Measurements from ENCODE around the gene WASF2. TPM values are rescaled to one million over a fixed set of nuclear protein-coding genes. Genes with fewer than 3 reads are reported as not detected.
"Not testable (repeated sequence)": the region's sequence is repeated elsewhere in the genome, so short reads cannot be mapped to it uniquely, and the experiment has no call there.

WASF2 gene
- total RNA-seq, 4 donors from 2014 or later = 74.7 to 107 (median 79.8) TPM

DNA sequence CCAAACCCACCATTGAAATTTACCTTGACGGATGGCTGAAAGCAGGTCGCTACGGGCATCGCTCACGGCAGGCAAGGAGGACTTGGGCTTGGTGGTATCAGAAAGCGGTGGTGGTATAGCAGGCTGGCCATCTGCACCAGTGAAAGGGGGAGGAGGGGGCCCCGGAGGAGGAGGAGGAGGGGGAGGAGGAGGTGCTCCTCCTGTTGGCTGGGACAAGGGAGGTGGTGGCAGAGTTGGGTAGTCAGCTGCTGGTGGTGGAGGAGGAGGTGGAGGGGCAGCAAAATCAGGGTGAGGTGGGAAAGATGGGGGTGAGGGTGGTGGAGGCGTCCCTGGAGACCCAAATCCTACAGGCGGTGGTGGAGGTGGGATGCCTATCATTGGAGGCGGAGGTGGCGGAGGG is 80.3 kb downstream of the WASF2 start:
- ATAC-seq = no peak
- WGBS, 2 donors (ENCODE audit: low coverage in 1 of 2) = 92 to 95% methylated on average over 2 to 4 of the region's 11 CpGs

DNA sequence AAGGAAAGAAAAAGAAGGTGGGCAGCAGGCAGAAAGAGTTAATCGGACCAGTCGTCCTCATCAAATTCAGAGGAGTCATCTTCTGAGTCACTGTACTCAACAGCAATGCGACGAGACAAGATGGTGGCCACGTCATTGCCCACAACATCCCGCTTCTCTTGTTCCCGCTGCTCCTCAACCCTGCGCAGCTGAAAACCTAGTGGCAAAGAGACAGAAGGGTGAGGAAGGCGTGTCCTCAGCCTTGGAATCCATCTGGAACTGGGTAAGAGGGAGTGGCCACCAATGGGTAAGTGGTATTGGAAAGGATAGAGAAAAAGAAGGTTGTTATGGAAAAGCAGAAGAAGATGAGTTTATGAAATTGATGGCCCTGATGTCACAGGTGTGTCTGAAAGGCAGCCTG is 81.8 kb downstream of the WASF2 start:
- TF ChIP-seq POLR2AphosphoS5 (IDR thresholded peaks at IDR 0.05) = no peak
- TF ChIP-seq POLR2A (IDR thresholded peaks at IDR 0.05) = no peak
- TF ChIP-seq EP300 (IDR thresholded peaks at IDR 0.05) = no peak
- TF ChIP-seq, protein P1, sequence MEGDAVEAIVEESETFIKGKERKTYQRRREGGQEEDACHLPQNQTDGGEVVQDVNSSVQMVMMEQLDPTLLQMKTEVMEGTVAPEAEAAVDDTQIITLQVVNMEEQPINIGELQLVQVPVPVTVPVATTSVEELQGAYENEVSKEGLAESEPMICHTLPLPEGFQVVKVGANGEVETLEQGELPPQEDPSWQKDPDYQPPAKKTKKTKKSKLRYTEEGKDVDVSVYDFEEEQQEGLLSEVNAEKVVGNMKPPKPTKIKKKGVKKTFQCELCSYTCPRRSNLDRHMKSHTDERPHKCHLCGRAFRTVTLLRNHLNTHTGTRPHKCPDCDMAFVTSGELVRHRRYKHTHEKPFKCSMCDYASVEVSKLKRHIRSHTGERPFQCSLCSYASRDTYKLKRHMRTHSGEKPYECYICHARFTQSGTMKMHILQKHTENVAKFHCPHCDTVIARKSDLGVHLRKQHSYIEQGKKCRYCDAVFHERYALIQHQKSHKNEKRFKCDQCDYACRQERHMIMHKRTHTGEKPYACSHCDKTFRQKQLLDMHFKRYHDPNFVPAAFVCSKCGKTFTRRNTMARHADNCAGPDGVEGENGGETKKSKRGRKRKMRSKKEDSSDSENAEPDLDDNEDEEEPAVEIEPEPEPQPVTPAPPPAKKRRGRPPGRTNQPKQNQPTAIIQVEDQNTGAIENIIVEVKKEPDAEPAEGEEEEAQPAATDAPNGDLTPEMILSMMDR (IDR thresholded peaks at IDR 0.05) = no peak
- 80 to 91% methylated on average over 1 to 9 of the region's 9 CpGs for WGBS, 2 donors (ENCODE audit: low coverage in 1 of 2)
- Histone ChIP-seq H3K4me1 (peaks cover 0 to 49% (median 34%) of the 10 kb centered on the region in 3 donors), H3K36me3 (peaks cover 9 to 73% of the 10 kb centered on the region in 2 donors), H3K4me3 (no peak overlapping the region), H3K9me3 (no peaks in the 10 kb centered on the region), H3K27ac (no peak overlapping the region), H3K27me3 (no peaks in the 10 kb centered on the region)
- no peak for ATAC-seq

More for the DNA sequence above, 80.3 kb downstream of the WASF2 start:
- TF ChIP-seq, protein P1 (IDR thresholded peaks at IDR 0.05) = no peak
- TF ChIP-seq POLR2A (IDR thresholded peaks at IDR 0.05) (no peak), POLR2AphosphoS5 (IDR thresholded peaks at IDR 0.05) (no peak), EP300 (IDR thresholded peaks at IDR 0.05) (no peak)
- Histone ChIP-seq H3K36me3 (peaks cover 12 to 88% of the 10 kb centered on the region in 2 donors), H3K27ac (no peak overlapping the region), H3K4me3 (no peak overlapping the region), H3K27me3 (no peaks in the 10 kb centered on the region), H3K9me3 (no peaks in the 10 kb centered on the region), H3K4me1 (peaks cover 0 to 39% (median 21%) of the 10 kb centered on the region in 3 donors)

DNA sequence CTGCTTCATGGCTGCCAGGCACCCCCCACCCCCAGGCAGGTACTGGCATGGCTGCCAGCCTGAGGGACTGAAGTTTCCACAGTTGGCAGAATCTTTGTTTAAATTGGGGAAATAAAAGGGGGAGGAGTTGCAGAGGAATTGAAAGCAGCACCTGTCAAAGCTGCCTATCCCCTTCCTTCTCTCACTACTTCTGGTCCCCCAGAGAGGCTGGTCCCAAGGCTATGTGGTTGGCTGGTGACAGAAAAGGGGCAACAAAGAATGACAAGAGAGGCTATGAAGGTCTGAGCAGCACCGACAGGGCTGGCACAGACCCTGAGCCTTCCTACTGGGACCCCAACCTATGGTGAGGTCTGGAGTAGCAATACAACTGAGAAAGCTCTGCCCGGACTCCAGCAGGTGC is 83.2 kb downstream of the WASF2 start:
- H3K9me3 ChIP-seq, H3K27me3 ChIP-seq, H3K4me3 ChIP-seq, ATAC-seq: not testable (repeated sequence)
- peaks cover 3 to 56% (median 46%) of the 10 kb centered on the region in 3 donors for H3K4me1 ChIP-seq
- H3K27ac ChIP-seq = peak overlapping the region in 3 of 4 donors; percentile 63 to 85 (median 81)
- H3K36me3 ChIP-seq = peaks cover 4 to 59% of the 10 kb centered on the region in 2 donors
- WGBS, 2 donors (ENCODE audit: low coverage in 1 of 2) = 100% methylated on average over 1 of the region's 2 CpGs; no CpG with 5 or more reads in 1 of the 2 donors

DNA sequence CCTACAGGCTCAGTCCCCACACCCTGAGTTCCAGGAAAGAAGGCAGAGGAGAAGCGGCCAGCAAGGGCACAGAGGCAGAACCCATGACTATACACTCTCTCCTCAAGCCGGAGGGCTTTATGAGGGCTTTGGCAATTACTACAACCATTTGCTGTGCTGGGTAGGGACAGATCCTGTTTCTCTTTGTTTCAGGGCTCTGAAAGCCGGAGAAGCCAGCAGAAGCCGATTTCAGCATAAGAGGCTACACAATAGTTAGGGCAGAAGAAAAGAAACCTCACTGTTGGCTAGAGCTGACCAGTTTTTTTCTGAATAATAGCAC is 83.6 kb downstream of the WASF2 start:
- Histone ChIP-seq H3K27me3 (no peaks in the 10 kb centered on the region), H3K36me3 (peaks cover 4 to 54% of the 10 kb centered on the region in 2 donors)

DNA sequence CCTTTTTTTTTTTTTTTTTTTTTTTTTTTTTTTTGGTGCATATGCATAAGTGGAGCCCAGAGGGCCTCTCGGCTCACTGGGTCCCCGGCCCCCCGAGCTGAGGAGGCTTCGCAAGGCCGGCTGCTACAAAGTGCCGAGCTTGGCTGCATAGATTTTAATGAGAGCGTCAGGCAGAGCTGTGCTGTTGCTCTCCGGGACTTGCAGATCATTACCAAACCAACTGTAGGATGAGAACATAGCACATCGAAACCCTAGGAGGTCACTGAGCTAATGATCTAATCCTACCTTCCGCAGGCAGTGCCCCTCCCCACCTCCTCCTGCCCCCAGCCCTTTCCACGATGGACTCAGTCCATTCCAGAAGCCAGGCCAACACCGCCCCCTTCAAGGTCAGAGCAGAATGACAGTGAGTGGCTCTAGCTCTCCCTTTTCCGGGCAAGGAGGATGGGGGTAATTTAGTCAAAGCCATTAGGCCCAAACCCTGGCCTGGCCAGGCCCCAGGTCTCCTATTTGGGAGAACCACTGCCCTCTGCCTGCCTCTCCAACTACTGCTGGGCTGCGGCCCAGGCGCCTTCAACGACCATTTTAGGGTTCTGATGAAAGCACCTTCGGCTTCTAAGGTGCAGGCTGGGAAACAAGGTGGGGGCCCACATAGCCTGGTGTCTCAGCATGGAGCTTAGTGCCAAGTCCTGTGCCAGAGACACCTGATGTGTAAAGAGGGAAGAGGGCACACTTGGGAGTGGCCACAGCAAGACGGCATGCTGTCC is 84.2 kb downstream of the WASF2 start:
- Histone ChIP-seq H3K27ac (peak overlapping the region; percentile 5 to 85 (median 72)), H3K36me3 (peaks cover 0 to 49% of the 10 kb centered on the region in 2 donors), H3K4me1 (peaks cover 3 to 66% (median 46%) of the 10 kb centered on the region in 3 donors)
- WGBS, 2 donors (ENCODE audit: low coverage in 1 of 2) = 57% methylated on average over 1 of the region's 18 CpGs; no CpG with 5 or more reads in 1 of the 2 donors
- TF ChIP-seq, protein P1 (IDR thresholded peaks at IDR 0.05) = peak in 2 of 4 experiments; percentile 10 to 37
- not testable (repeated sequence) for ATAC-seq, H3K9me3 ChIP-seq, H3K27me3 ChIP-seq, H3K4me3 ChIP-seq

More for the DNA sequence above, 83.6 kb downstream of the WASF2 start:
- H3K4me3 ChIP-seq = no peak overlapping the region
- ATAC-seq = no peak
- no peaks in the 10 kb centered on the region for H3K9me3 ChIP-seq
- TF ChIP-seq, protein P1 (IDR thresholded peaks at IDR 0.05) = no peak
- TF ChIP-seq EP300 (IDR thresholded peaks at IDR 0.05) (no peak), POLR2A (IDR thresholded peaks at IDR 0.05) (no peak), POLR2AphosphoS5 (IDR thresholded peaks at IDR 0.05) (no peak)
- peaks cover 3 to 61% (median 46%) of the 10 kb centered on the region in 3 donors for H3K4me1 ChIP-seq
- WGBS, 2 donors (ENCODE audit: low coverage in 1 of 2) = 61% methylated on average over 4 of the region's 4 CpGs; no CpG with 5 or more reads in 1 of the 2 donors
- H3K27ac ChIP-seq = peak overlapping the region in 3 of 4 donors; percentile 63 to 85 (median 81)
